ENCODE results near the gene CENPVL3.
"Not testable (repeated sequence)": the region's sequence is repeated elsewhere in the genome, so short reads cannot be mapped to it uniquely, and the experiment has no call there.

Gene CENPVL3

DNA sequence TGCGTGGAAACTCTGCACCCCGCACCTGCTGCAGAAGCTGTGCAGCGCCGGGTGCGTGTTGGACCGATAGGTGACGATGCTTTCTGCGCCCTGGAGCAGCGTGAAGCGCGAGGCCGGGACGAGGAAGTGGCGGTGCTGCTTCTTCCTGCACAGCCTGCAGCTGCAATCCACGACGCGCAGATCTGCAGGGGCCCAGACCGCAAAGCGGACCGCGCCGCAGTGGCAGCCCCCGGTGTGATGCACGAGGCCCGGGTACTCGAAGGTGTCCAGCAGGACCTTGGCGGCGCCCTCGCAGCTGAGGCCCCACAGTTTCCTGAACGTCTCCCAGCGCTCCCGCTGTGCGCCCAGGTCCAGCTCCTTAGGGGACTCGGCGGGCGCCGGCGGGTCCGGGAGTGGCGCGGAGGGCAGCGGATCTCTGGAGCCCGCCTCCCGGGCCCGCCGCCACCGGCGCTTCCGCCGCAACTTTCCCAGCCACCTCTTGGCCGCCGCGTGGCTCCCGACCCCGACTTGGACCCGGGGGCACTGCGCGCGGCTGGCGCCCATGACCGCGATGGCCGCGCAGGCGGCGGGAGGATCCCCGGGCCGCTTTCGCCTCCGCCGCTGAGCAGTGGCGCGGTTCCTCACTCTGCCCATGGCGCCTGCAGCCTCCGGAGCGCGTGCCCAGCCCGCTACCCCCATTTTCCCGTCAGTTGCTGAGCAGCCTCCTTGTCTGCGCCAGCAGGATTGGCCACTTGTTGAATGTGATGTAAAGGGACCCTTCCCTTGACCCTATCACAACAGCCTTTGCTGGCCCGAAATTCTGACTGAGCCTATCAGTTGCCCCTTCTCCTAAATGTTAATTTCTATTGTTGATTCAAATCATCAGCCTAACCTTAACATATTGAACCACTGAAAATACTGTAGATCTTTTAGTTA, at the start of gene CENPVL3:
CENPVL3 (minus strand) TSS at position 672 of the 915 bp plus-strand sequence; CDS start at position 633, 39 bp downstream.
- not testable (repeated sequence) for DNase-seq

DNA sequence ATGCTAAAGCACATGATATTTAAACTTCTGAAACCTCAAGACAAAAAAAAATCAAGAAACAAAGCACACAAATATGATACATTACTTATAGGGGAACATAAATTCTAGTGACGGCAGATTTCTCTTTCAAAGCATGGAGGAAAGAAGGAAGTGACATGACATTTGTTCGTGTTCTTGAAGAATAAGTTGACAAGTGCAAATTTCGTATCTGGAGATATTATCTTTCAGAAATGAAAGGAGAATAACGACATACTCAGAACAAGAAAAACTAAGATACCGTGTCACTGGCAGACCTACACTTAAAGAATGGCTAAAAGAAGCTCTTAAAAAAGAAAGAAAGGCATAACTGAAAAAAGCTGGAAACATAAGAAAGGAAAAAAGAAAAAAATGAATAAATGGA, 47.3 kb upstream of the CENPVL3 start:
- DNase-seq = no peak

DNA sequence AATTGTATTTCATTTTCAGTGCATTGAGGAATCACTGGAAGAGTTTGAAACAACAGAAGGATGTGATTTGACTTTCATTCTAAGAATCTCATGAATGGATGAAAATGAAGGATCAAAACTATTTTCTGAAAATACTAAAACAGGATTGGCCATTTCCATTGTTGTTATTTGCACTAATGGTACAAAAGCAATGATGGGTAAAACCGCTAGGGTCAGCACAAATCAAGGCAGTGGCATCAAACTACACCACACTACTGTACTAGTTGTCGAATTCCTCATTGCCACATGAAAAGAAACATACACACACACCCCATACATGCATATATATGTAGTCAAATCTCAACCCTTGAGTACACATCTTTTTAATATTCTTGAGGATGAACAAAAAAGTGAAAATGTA, 24.7 kb upstream of the CENPVL3 start:
- DNase-seq = no peak

DNA sequence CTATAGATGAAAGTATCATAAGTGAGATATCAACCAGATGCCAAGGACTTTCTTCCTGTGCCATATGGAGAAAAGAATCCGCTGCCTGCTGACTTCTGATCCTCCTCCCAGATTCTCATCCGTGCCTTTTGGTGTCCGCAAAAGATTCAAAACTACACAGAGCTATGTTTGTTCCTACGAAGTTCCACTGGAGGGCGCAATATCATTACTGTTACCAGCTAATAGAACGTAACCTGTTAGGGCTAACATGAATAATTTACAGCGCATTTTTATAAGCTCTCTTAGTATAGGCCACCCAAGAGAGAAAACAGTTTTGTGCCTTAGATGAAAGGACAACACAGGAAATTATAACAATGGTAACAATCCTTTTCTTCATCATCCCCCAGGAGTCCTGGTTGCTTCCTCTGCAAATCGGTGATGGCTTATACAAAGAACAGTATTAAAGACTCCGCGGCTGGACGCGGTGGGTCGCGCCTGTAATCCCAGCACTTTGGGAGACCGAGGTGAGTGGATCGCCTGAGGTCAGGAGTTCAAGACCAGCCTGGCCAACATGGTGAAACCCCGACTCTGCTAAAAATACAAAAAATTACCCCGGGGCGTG, 22.8 kb upstream of the CENPVL3 start:
- peak; percentile 41 for DNase-seq

DNA sequence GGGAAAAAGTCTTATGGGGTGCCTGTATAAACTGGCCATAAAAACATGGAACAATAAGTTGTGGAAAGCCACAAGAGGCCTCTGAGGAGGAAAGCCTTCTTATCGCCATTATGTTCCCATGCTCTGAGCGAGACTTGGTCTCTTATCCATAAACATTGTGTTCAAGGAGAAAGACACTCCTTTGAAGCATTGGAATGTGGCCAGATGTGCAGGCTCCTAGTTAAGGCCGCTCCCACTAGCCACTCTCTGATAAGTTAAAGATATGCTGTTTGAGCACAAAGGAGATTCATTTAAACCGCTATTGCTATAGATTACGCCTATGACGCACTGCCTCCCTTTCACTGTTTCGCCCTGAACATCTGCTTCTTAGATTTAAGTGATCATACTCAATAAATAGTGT, 17.8 kb upstream of the CENPVL3 start:
- DNase-seq = not testable (repeated sequence)

DNA sequence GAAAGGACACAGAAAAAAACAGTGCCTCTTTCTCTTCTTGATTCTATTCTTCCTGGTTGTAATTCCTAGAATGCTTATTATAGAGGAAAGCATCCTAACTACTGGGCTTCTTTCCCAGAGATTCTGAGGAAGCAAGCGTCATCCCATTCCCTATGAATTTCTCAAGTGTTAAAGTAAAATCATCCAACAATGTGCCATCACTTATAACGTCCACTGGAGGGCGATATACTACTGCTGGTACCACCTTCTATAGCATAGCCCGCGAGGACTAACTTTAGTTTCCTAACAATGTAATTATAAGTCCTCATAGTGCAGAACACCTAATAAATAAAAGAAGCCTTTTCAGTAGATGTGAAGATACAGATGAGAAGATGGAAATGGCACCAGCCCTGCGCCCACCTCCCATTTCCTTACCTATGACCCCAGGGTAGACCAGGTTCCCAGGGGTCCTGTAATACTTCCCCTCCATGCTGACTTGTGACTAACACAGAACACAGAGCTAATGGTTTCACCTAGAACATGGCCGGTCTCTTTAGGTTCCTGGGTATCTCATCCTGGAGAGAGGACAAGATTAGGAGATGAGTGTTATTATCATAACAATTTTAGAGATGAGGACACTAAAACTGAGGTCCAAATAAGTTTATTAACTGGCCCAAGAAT, 4.2 kb downstream of the CENPVL3 start:
- peak; percentile 37 for DNase-seq

DNA sequence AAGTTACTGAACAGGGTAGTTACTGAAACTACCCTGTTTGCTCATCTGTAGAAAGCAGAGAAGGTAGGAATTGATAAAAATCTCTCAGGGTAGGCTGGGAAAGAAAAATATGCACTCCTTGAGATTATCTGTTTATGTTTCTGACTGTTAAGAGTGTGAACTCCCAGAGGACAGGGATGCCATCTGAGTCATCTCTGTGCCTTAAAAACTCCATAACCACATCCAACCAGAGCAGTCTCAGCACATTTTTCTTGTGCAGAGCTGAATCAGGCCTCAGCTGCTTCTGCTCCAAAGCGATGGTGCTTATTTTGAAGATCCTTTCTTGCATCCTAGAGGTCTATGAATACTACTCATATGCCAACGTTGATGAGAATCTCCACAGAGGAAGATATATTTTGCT, 9.9 kb downstream of the CENPVL3 start:
- peak; percentile 22 for DNase-seq

DNA sequence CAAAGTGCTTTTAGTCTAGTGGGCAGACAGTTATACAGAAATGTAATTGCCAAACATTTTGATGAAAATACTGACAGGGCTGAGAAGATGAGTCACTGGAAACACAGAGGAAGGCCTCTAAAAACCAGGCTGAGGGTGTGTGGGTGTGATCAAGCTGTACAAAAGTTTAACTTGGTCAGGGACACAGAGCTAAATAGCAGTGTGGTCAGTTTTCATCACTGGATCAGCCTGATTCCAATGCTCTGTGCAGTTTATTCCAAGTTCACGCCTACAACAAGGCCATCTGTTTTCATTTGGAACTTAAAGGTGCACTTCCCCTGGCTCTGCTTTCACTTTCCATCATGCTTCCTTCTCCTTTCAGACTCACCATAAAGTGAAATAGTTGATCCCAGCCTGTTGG, 10.6 kb downstream of the CENPVL3 start:
- DNase-seq = peak; percentile 3

DNA sequence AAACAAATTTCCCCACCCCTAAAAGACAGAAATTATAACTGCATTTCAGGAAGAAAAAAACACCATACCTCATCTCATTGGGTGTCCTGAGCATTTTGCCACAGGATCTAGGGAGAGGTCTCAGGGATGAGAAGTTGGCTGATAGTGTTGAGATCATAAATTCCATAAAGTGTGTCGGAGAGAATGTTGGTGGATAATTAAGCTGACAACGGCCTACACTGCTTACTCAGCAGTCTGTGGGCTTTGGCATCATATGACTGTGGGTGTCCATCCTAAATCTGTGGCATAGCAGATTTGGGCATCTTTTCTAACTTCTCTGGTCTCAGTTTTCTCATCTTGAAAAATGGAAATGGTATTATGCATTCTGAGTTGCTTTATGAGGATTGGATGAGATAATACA, 12.3 kb downstream of the CENPVL3 start:
- DNase-seq = no peak

DNA sequence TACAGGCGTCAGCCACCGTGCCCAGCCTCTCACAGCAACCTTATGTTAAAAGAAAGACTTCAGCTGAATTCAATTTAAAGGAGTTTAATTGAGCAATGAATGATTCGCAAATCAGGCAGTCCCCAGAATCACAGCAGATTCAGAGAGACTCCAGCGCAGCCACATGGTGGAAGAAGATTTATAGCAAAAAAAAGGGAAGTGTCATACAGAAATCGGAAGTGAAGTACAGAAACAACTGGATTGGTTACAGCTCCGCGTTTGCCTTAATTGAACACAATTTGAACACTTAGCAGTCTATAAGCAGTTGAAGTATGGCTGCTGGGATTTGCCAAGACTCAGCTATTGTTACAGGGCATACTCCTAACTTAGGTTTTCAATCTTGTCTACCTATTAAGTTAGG, 19.8 kb downstream of the CENPVL3 start:
- DNase-seq = no peak

DNA sequence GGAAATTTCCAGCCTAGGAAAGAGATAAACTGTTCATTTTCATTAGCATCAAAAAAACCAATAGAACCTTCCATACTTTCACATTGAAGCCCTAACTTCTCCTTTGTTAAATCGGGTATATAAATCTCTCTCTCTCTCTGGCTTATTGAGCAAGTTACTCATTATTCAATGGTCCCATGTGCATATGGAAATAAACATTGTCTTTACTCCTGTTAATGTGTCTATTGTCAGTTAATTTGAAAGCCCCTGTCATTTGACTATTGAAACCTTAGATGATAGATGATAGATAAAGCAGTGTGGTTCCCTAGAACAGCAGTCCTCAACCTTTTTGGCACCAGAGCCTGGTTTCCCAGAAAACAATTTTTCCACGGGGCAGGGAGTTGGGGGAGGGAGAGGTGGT, 46.8 kb downstream of the CENPVL3 start:
- no peak for DNase-seq

DNA sequence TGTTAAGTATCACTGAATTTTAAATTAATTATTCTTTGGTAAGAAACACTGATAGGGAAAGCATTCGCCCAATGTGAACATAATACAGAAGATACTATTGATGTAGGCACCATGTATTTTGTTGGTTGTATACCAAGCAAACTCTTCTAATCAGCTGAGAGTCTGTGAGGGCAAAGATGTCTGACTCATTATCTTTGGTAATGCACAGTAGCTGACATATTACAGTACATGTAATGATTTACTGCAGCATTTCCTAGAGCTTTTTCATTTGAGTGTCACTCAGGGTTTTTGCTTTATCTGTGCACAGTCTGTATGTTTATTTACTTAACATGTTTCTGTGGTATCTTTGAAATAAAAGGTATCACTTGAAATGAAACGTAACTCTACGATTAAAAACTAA, 49.2 kb downstream of the CENPVL3 start:
- no peak for DNase-seq

DNA sequence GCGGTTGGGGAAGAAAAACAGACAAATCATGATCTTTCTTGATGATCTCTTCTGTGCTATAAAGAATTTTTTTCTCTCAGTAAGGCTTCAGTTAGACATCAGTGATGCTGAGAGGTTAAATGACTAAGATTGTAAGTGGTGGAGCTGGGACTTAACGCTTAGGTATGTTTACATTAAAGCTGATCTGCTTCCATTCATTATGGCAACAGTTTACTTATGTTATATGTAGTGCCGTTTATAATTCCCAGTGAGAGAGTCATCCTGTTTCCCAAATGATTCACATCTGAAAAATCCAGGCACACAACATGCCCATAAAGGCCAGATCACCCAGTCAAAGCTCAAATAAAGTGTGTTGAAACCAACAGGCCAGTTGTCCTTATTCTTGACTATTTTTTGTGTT, 50.1 kb downstream of the CENPVL3 start:
- peak; percentile 59 for DNase-seq

Measured in fibroblast of skin of right quadriceps (primary cell).